Measurements from ENCODE around the gene SRRM2. TPM values are rescaled to one million over a fixed set of nuclear protein-coding genes. Genes with fewer than 3 reads are reported as not detected.

SRRM2 gene
- total and polyA plus RNA-seq, 5 donors from 2014 or later: 29.8 to 1,344 (median 38.6) TPM

GRCh38 chr16:2712063-2712441 is 40.4 kb upstream of the SRRM2 start:
- ATAC-seq (ENCODE audit: low read depth in 2 of 2): no peak
- H3K36me3 Mint-ChIP-seq: peaks cover 6% of the 10 kb centered on the region
- peaks cover 12% of the 10 kb centered on the region for H3K27me3 Mint-ChIP-seq
- H3K9me3 ChIP-seq (ENCODE audit: control insufficient read depth in 2 of 2, low read length in 2 of 2): no peaks in the 10 kb centered on the region
- peaks cover 0 to 2% (median 0%) of the 10 kb centered on the region in 7 donors for H3K9me3 Mint-ChIP-seq
- H3K4me1 Mint-ChIP-seq: peaks cover 0 to 12% (median 3%) of the 10 kb centered on the region in 4 donors
- peaks cover 14% of the 10 kb centered on the region for H3K36me3 ChIP-seq (ENCODE audit: control insufficient read depth, insufficient read depth, low read length)
- no peak overlapping the region for H3K27ac ChIP-seq (ENCODE audit: insufficient read depth, low read length, poor library complexity, severe bottlenecking)
- peak overlapping the region in 1 of 3 donors; percentile 9 for H3K27ac Mint-ChIP-seq
- no peak for DNase-seq
- no peak overlapping the region for H3K4me3 Mint-ChIP-seq
- no peaks in the 10 kb centered on the region for H3K27me3 ChIP-seq (ENCODE audit: control insufficient read depth, insufficient read depth, low read length)
- peaks cover 8% of the 10 kb centered on the region for H3K4me1 ChIP-seq (ENCODE audit: control insufficient read depth, insufficient read depth, low read length, poor library complexity, severe bottlenecking)
- H3K4me3 ChIP-seq (ENCODE audit: low read depth, low read length): no peak overlapping the region

- Histone ChIP-seq H3K4me3 (ENCODE audit: low read depth, low read length) (no peak overlapping the region), H3K4me1 (ENCODE audit: control insufficient read depth, insufficient read depth, low read length, poor library complexity, severe bottlenecking) (peaks cover 8% of the 10 kb centered on the region), H3K27ac (ENCODE audit: insufficient read depth, low read length, poor library complexity, severe bottlenecking) (no peak overlapping the region), H3K36me3 (ENCODE audit: control insufficient read depth, insufficient read depth, low read length) (peaks cover 10% of the 10 kb centered on the region), H3K27me3 (ENCODE audit: control insufficient read depth, insufficient read depth, low read length) (no peaks in the 10 kb centered on the region), H3K9me3 (ENCODE audit: control insufficient read depth in 2 of 2, low read length in 2 of 2) (no peaks in the 10 kb centered on the region)
- H3K27ac Mint-ChIP-seq: no peak overlapping the region
- ATAC-seq (ENCODE audit: low read depth in 2 of 2): no peak
- no peak for DNase-seq
- H3K4me1 Mint-ChIP-seq: peaks cover 0 to 12% (median 3%) of the 10 kb centered on the region in 4 donors
- peaks cover 6% of the 10 kb centered on the region for H3K36me3 Mint-ChIP-seq
- H3K9me3 Mint-ChIP-seq: peaks cover 0 to 2% (median 0%) of the 10 kb centered on the region in 7 donors
- peaks cover 12% of the 10 kb centered on the region for H3K27me3 Mint-ChIP-seq
- no peak overlapping the region for H3K4me3 Mint-ChIP-seq
Measured at GRCh38 chr16:2712546-2712945, 39.9 kb upstream of the SRRM2 start.

- H3K36me3 ChIP-seq (ENCODE audit: control insufficient read depth, insufficient read depth, low read length): no peaks in the 10 kb centered on the region
- no peak overlapping the region for H3K27ac Mint-ChIP-seq
- H3K9me3 Mint-ChIP-seq: peaks cover 0 to 2% (median 0%) of the 10 kb centered on the region in 7 donors
- H3K27me3 Mint-ChIP-seq: peaks cover 12% of the 10 kb centered on the region
- no peak overlapping the region for H3K4me3 ChIP-seq (ENCODE audit: low read depth, low read length)
- no peak overlapping the region for H3K27ac ChIP-seq (ENCODE audit: insufficient read depth, low read length, poor library complexity, severe bottlenecking)
- no peak for DNase-seq
- no peaks in the 10 kb centered on the region for H3K9me3 ChIP-seq (ENCODE audit: control insufficient read depth in 2 of 2, low read length in 2 of 2)
- peaks cover 8% of the 10 kb centered on the region for H3K4me1 ChIP-seq (ENCODE audit: control insufficient read depth, insufficient read depth, low read length, poor library complexity, severe bottlenecking)
- ATAC-seq (ENCODE audit: low read depth in 2 of 2): no peak
- H3K4me3 Mint-ChIP-seq: no peak overlapping the region
- no peaks in the 10 kb centered on the region for H3K27me3 ChIP-seq (ENCODE audit: control insufficient read depth, insufficient read depth, low read length)
- H3K4me1 Mint-ChIP-seq: peaks cover 0 to 12% (median 3%) of the 10 kb centered on the region in 4 donors
- H3K36me3 Mint-ChIP-seq: no peaks in the 10 kb centered on the region
Measured at GRCh38 chr16:2713523-2713922, 38.9 kb upstream of the SRRM2 start.

- no peaks in the 10 kb centered on the region for H3K36me3 Mint-ChIP-seq
- H3K27ac Mint-ChIP-seq: no peak overlapping the region
- H3K4me3 Mint-ChIP-seq: peak overlapping the region in 1 of 4 donors; percentile 2
Measured at GRCh38 chr16:2713985-2714774, 38.3 kb upstream of the SRRM2 start.

GRCh38 chr16:2715064-2715463 is 37.4 kb upstream of the SRRM2 start:
- ATAC-seq (ENCODE audit: low read depth in 2 of 2): no peak
- no peak for DNase-seq
- H3K27ac ChIP-seq (ENCODE audit: insufficient read depth, low read length, poor library complexity, severe bottlenecking): no peak overlapping the region
- Mint-ChIP-seq H3K27ac (no peak overlapping the region), H3K36me3 (no peaks in the 10 kb centered on the region), H3K27me3 (peaks cover 12% of the 10 kb centered on the region), H3K4me3 (peak overlapping the region in 1 of 4 donors; percentile 60), H3K4me1 (peaks cover 0 to 12% (median 3%) of the 10 kb centered on the region in 4 donors), H3K9me3 (peaks cover 0 to 2% (median 0%) of the 10 kb centered on the region in 7 donors)
- H3K27me3 ChIP-seq (ENCODE audit: control insufficient read depth, insufficient read depth, low read length): no peaks in the 10 kb centered on the region
- no peaks in the 10 kb centered on the region for H3K9me3 ChIP-seq (ENCODE audit: control insufficient read depth in 2 of 2, low read length in 2 of 2)
- no peak overlapping the region for H3K4me3 ChIP-seq (ENCODE audit: low read depth, low read length)
- no peaks in the 10 kb centered on the region for H3K36me3 ChIP-seq (ENCODE audit: control insufficient read depth, insufficient read depth, low read length)
- H3K4me1 ChIP-seq (ENCODE audit: control insufficient read depth, insufficient read depth, low read length, poor library complexity, severe bottlenecking): peaks cover 8% of the 10 kb centered on the region

More at GRCh38 chr16:2713985-2714774, 38.3 kb upstream of the SRRM2 start:
- Mint-ChIP-seq H3K9me3 (peaks cover 0 to 2% (median 0%) of the 10 kb centered on the region in 7 donors), H3K4me1 (peaks cover 0 to 12% (median 3%) of the 10 kb centered on the region in 4 donors), H3K27me3 (peaks cover 12% of the 10 kb centered on the region)
- Histone ChIP-seq H3K27ac (ENCODE audit: insufficient read depth, low read length, poor library complexity, severe bottlenecking) (no peak overlapping the region), H3K36me3 (ENCODE audit: control insufficient read depth, insufficient read depth, low read length) (no peaks in the 10 kb centered on the region), H3K4me3 (ENCODE audit: low read depth, low read length) (no peak overlapping the region), H3K4me1 (ENCODE audit: control insufficient read depth, insufficient read depth, low read length, poor library complexity, severe bottlenecking) (peaks cover 8% of the 10 kb centered on the region), H3K9me3 (ENCODE audit: control insufficient read depth in 2 of 2, low read length in 2 of 2) (no peaks in the 10 kb centered on the region), H3K27me3 (ENCODE audit: control insufficient read depth, insufficient read depth, low read length) (no peaks in the 10 kb centered on the region)
- no peak for ATAC-seq (ENCODE audit: low read depth in 2 of 2)
- DNase-seq: no peak

- peak; percentile 87 to 89 for ATAC-seq (ENCODE audit: low read depth in 2 of 2)
- peaks cover 9% of the 10 kb centered on the region for H3K4me1 ChIP-seq (ENCODE audit: control insufficient read depth, insufficient read depth, low read length, poor library complexity, severe bottlenecking)
- H3K27ac ChIP-seq (ENCODE audit: insufficient read depth, low read length, poor library complexity, severe bottlenecking): no peak overlapping the region
- no peaks in the 10 kb centered on the region for H3K36me3 ChIP-seq (ENCODE audit: control insufficient read depth, insufficient read depth, low read length)
- H3K4me3 ChIP-seq (ENCODE audit: low read depth, low read length): no peak overlapping the region
- Mint-ChIP-seq H3K27ac (no peak overlapping the region), H3K27me3 (peaks cover 12% of the 10 kb centered on the region), H3K4me3 (no peak overlapping the region), H3K4me1 (peaks cover 0 to 13% (median 2%) of the 10 kb centered on the region in 4 donors), H3K9me3 (peaks cover 0 to 2% (median 0%) of the 10 kb centered on the region in 7 donors), H3K36me3 (no peaks in the 10 kb centered on the region)
- DNase-seq: peak; percentile 74 to 79 (median 77)
- no peaks in the 10 kb centered on the region for H3K9me3 ChIP-seq (ENCODE audit: control insufficient read depth in 2 of 2, low read length in 2 of 2)
- no peaks in the 10 kb centered on the region for H3K27me3 ChIP-seq (ENCODE audit: control insufficient read depth, insufficient read depth, low read length)
Measured at GRCh38 chr16:2715519-2715918, 36.9 kb upstream of the SRRM2 start.

GRCh38 chr16:2715966-2716885 is 36.2 kb upstream of the SRRM2 start:
- Mint-ChIP-seq H3K27ac (no peak overlapping the region), H3K4me3 (peak overlapping the region in 2 of 4 donors; percentile 2 to 43), H3K27me3 (peaks cover 12% of the 10 kb centered on the region), H3K4me1 (peaks cover 0 to 12% (median 0%) of the 10 kb centered on the region in 4 donors), H3K9me3 (no peaks in the 10 kb centered on the region), H3K36me3 (no peaks in the 10 kb centered on the region)
- Histone ChIP-seq H3K36me3 (ENCODE audit: control insufficient read depth, insufficient read depth, low read length) (no peaks in the 10 kb centered on the region), H3K27ac (ENCODE audit: insufficient read depth, low read length, poor library complexity, severe bottlenecking) (no peak overlapping the region), H3K27me3 (ENCODE audit: control insufficient read depth, insufficient read depth, low read length) (no peaks in the 10 kb centered on the region), H3K4me1 (ENCODE audit: control insufficient read depth, insufficient read depth, low read length, poor library complexity, severe bottlenecking) (peaks cover 13% of the 10 kb centered on the region), H3K9me3 (ENCODE audit: control insufficient read depth in 2 of 2, low read length in 2 of 2) (no peaks in the 10 kb centered on the region), H3K4me3 (ENCODE audit: low read depth, low read length) (no peak overlapping the region)
- ATAC-seq (ENCODE audit: low read depth in 2 of 2) (no peak), DNase-seq (no peak)

Measured in CD4-positive, CD25-positive, alpha-beta regulatory T cell (primary cell).